Suppressor macrophage treated with lipopolysaccharide for 1 hour (primary cell): ENCODE results near the gene LRRN4CL.
"Not testable (repeated sequence)": the region's sequence is repeated elsewhere in the genome, so short reads cannot be mapped to it uniquely, and the experiment has no call there.

Source experiments
- DNase-seq, 3 donors: peaks; one replicate each; pipeline ENCODE4 v3.0.0-alpha.2; 2020 to 2022

LRRN4CL gene

GRCh38 chr11:62709247-62710000 lies 20.1 kb upstream of the LRRN4CL start:
- peak; percentile 98 to 99 (median 98) for DNase-seq

GRCh38 chr11:62708793-62709192 lies 19.5 kb upstream of the LRRN4CL start:
- DNase-seq = no peak

- no peak for DNase-seq
Measured at GRCh38 chr11:62708392-62708791, 19.1 kb upstream of the LRRN4CL start.

GRCh38 chr11:62707277-62707861 lies 18.0 kb upstream of the LRRN4CL start, which contains the start of the genes BSCL2 and GNG3:
Gene BSCL2 (minus strand): TSS chr11:62707424. CDS start chr11:62707195, 229 bp downstream.
Gene GNG3 (plus strand): TSS chr11:62707676. CDS start chr11:62708296, 620 bp downstream.
- DNase-seq = no peak

- DNase-seq = no peak
Measured at GRCh38 chr11:62706850-62707247, 17.5 kb upstream of the LRRN4CL start.

GRCh38 chr11:62705880-62706849 lies 16.8 kb upstream of the LRRN4CL start:
- peak; percentile 96 to 99 (median 98) for DNase-seq

- no peak for DNase-seq
Measured at GRCh38 chr11:62705413-62705812, 16.1 kb upstream of the LRRN4CL start.

- DNase-seq = peak; percentile 19 to 38 (median 28)
Measured at GRCh38 chr11:62703921-62704320, 14.6 kb upstream of the LRRN4CL start.

- DNase-seq = peak; percentile 85 to 95 (median 93)
Measured at GRCh38 chr11:62702246-62702645, 12.9 kb upstream of the LRRN4CL start.

GRCh38 chr11:62694455-62695167 lies 5.3 kb upstream of the LRRN4CL start:
- DNase-seq = peak; percentile 88 to 93 (median 90)

- not testable (repeated sequence) for DNase-seq
Measured at GRCh38 chr11:62693624-62694023, 4.3 kb upstream of the LRRN4CL start.

GRCh38 chr11:62688491-62688890 lies 839 bp downstream of the LRRN4CL start:
- DNase-seq = no peak

GRCh38 chr11:62687508-62688396 lies 1.6 kb downstream of the LRRN4CL start:
- DNase-seq = no peak

- DNase-seq = no peak
Measured at GRCh38 chr11:62682518-62682917, 6.8 kb downstream of the LRRN4CL start.

GRCh38 chr11:62680825-62681240 lies 8.5 kb downstream of the LRRN4CL start:
- DNase-seq = peak; percentile 62 to 70 (median 63)

GRCh38 chr11:62678770-62679696 lies 10.3 kb downstream of the LRRN4CL start, which contains the start of gene UBXN1:
Gene UBXN1 (minus strand): TSS chr11:62679073. CDS start chr11:62678923, 150 bp downstream.
- DNase-seq = peak; percentile 96 to 97 (median 97)

GRCh38 chr11:62678433-62678769 lies 10.9 kb downstream of the LRRN4CL start:
- no peak for DNase-seq

GRCh38 chr11:62677714-62678113 lies 11.6 kb downstream of the LRRN4CL start:
- no peak for DNase-seq

GRCh38 chr11:62677156-62677555 lies 12.2 kb downstream of the LRRN4CL start:
- DNase-seq = no peak

GRCh38 chr11:62676698-62677097 lies 12.6 kb downstream of the LRRN4CL start:
- no peak for DNase-seq
